ENCODE results near the gene FAM222A. TPM values are rescaled to one million over a fixed set of nuclear protein-coding genes. Genes with fewer than 3 reads are reported as not detected.

FAM222A gene
- total and polyA plus RNA-seq, 2 experiments from 2014 or later, result 0.97 TPM; not detected in 1

- Histone ChIP-seq H3K36me3 (ENCODE audit: low read depth) (no peaks in the 10 kb centered on the region), H3F3A (ENCODE audit: insufficient read depth) (no peaks in the 10 kb centered on the region), H2AFZ (no peak overlapping the region), H3K9me2 (ENCODE audit: insufficient read depth) (no peaks in the 10 kb centered on the region), H3K4me2 (ENCODE audit: unreplicated experiment) (no peak overlapping the region), H3K4me1 (ENCODE audit: insufficient read depth) (no peaks in the 10 kb centered on the region), H3K9me3 (ENCODE audit: low read depth) (no peaks in the 10 kb centered on the region), H3K4me3 (no peak overlapping the region), H3K27me3 (replicated peaks; ENCODE audit: insufficient read depth) (no peaks in the 10 kb centered on the region), H3K27ac (no peak overlapping the region), H4K20me1 (ENCODE audit: insufficient read depth) (no peaks in the 10 kb centered on the region), H3K79me2 (ENCODE audit: insufficient read depth) (no peaks in the 10 kb centered on the region), H3K9ac (no peak overlapping the region)
- peak; percentile 19 for DNase-seq
- in situ Hi-C loops (cut with MboI), result loop anchor here (10.0 kb wide), 2 partner anchors 168 to 258 kb away; no protein-coding TSS in a partner anchor
- no peak for TF ChIP-seq EZH2phosphoT487 (IDR thresholded peaks at IDR 0.05; ENCODE audit: insufficient read depth, low read depth)
- TF ChIP-seq EZH2 (IDR thresholded peaks at IDR 0.05; ENCODE audit: insufficient read depth, poor library complexity, severe bottlenecking), result no peak
- 31 to 34% methylated on average over 12 of the region's 12 CpGs for WGBS, 2 experiments (ENCODE audit: low coverage in 1 of 2, low lambda C conversion rate in 2 of 2, missing lambda C conversion rate in 2 of 2)
Measured at GRCh38 chr12:109772622-109773321, 59.1 kb downstream of the FAM222A start.

DNA sequence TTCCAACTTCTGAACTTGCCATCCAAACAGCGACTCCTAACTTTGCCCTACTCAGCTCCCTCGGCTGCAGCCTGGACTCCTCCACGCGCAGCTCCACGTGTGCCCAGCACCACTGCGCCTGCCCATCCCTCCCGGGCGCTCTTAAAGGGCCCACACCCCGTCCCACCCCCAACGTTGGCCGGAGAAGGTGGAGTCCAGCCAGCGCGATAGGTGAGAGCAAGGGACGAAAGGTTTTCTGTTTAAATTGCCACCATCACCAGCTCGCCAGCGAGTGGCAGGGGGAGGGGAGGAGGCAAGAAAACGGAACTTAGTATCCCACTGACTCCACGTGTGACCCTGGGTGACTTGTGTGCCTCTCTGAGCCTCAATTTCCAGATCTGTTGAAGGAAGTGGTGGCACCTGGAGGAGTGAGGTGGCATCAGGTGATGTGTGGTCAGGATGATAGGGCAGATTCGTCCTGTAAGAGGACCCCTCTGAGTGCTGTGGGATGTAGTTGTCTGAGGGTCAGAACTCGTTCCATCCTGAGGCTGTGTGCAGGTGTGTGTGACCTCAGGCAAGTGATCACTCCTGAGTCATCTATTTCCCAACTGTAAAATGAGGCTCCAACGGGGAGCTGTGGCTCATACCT, 59.9 kb downstream of the FAM222A start:
- Histone ChIP-seq H3K9ac (no peak overlapping the region), H3K9me3 (ENCODE audit: low read depth) (no peaks in the 10 kb centered on the region), H3K79me2 (ENCODE audit: insufficient read depth) (no peaks in the 10 kb centered on the region), H3K27ac (no peak overlapping the region), H3K4me3 (no peak overlapping the region), H3K4me1 (ENCODE audit: insufficient read depth) (no peaks in the 10 kb centered on the region), H3K27me3 (replicated peaks; ENCODE audit: insufficient read depth) (no peaks in the 10 kb centered on the region), H2AFZ (no peak overlapping the region), H3K9me2 (ENCODE audit: insufficient read depth) (no peaks in the 10 kb centered on the region), H3K4me2 (ENCODE audit: unreplicated experiment) (peak overlapping the region; percentile 7), H3K36me3 (ENCODE audit: low read depth) (no peaks in the 10 kb centered on the region), H4K20me1 (ENCODE audit: insufficient read depth) (no peaks in the 10 kb centered on the region), H3F3A (ENCODE audit: insufficient read depth) (no peaks in the 10 kb centered on the region)
- DNase-seq, result peak; percentile 30
- in situ Hi-C loops (cut with MboI), result loop anchor here (10.0 kb wide), 2 partner anchors 169 to 259 kb away; no protein-coding TSS in a partner anchor
- WGBS, 2 experiments (ENCODE audit: low coverage in 1 of 2, low lambda C conversion rate in 2 of 2, missing lambda C conversion rate in 2 of 2), result 35 to 41% methylated on average over 20 to 21 of the region's 21 CpGs
- TF ChIP-seq EZH2phosphoT487 (IDR thresholded peaks at IDR 0.05; ENCODE audit: insufficient read depth, low read depth), result no peak
- TF ChIP-seq EZH2 (IDR thresholded peaks at IDR 0.05; ENCODE audit: insufficient read depth, poor library complexity, severe bottlenecking), result no peak

- DNase-seq, result peak; percentile 77
- in situ Hi-C loops (cut with MboI), result loop anchor here (10.0 kb wide), 2 partner anchors 171 to 261 kb away; no protein-coding TSS in a partner anchor
- no peak overlapping the region for H3K27ac ChIP-seq
- H3K4me2 ChIP-seq (ENCODE audit: unreplicated experiment), result no peak overlapping the region
- 17 to 24% methylated on average over 9 to 10 of the region's 10 CpGs for WGBS, 2 experiments (ENCODE audit: low coverage in 1 of 2, low lambda C conversion rate in 2 of 2, missing lambda C conversion rate in 2 of 2)
- no peaks in the 10 kb centered on the region for H3F3A ChIP-seq (ENCODE audit: insufficient read depth)
- H3K9me2 ChIP-seq (ENCODE audit: insufficient read depth), result no peaks in the 10 kb centered on the region
- H4K20me1 ChIP-seq (ENCODE audit: insufficient read depth), result no peaks in the 10 kb centered on the region
- no peak overlapping the region for H3K9ac ChIP-seq
- TF ChIP-seq EZH2 (IDR thresholded peaks at IDR 0.05; ENCODE audit: insufficient read depth, poor library complexity, severe bottlenecking), result no peak
- no peak for TF ChIP-seq EZH2phosphoT487 (IDR thresholded peaks at IDR 0.05; ENCODE audit: insufficient read depth, low read depth)
- no peaks in the 10 kb centered on the region for H3K79me2 ChIP-seq (ENCODE audit: insufficient read depth)
- H3K4me1 ChIP-seq (ENCODE audit: insufficient read depth), result no peaks in the 10 kb centered on the region
- H2AFZ ChIP-seq, result no peak overlapping the region
- no peak overlapping the region for H3K4me3 ChIP-seq
- H3K36me3 ChIP-seq (ENCODE audit: low read depth), result no peaks in the 10 kb centered on the region
- no peaks in the 10 kb centered on the region for H3K27me3 ChIP-seq (replicated peaks; ENCODE audit: insufficient read depth)
- H3K9me3 ChIP-seq (ENCODE audit: low read depth), result no peaks in the 10 kb centered on the region
Measured at GRCh38 chr12:109775172-109775881, 61.7 kb downstream of the FAM222A start.

GRCh38 chr12:109776624-109777023, 63.0 kb downstream of the FAM222A start:
- Histone ChIP-seq H3K4me2 (ENCODE audit: unreplicated experiment) (no peak overlapping the region), H3K27me3 (replicated peaks; ENCODE audit: insufficient read depth) (no peaks in the 10 kb centered on the region), H3K4me1 (ENCODE audit: insufficient read depth) (no peaks in the 10 kb centered on the region), H3K9ac (no peak overlapping the region), H3F3A (ENCODE audit: insufficient read depth) (no peaks in the 10 kb centered on the region), H4K20me1 (ENCODE audit: insufficient read depth) (no peaks in the 10 kb centered on the region), H3K36me3 (ENCODE audit: low read depth) (no peaks in the 10 kb centered on the region), H2AFZ (no peak overlapping the region), H3K9me3 (ENCODE audit: low read depth) (no peaks in the 10 kb centered on the region), H3K27ac (no peak overlapping the region), H3K79me2 (ENCODE audit: insufficient read depth) (no peaks in the 10 kb centered on the region), H3K9me2 (ENCODE audit: insufficient read depth) (no peaks in the 10 kb centered on the region), H3K4me3 (no peak overlapping the region)
- 73 to 76% methylated on average over 9 of the region's 9 CpGs for WGBS, 2 experiments (ENCODE audit: low coverage in 1 of 2, low lambda C conversion rate in 2 of 2, missing lambda C conversion rate in 2 of 2)
- in situ Hi-C loops (cut with MboI), result loop anchor here (10.0 kb wide), 2 partner anchors 172 to 262 kb away; no protein-coding TSS in a partner anchor
- TF ChIP-seq EZH2 (IDR thresholded peaks at IDR 0.05; ENCODE audit: insufficient read depth, poor library complexity, severe bottlenecking) (no peak), EZH2phosphoT487 (IDR thresholded peaks at IDR 0.05; ENCODE audit: insufficient read depth, low read depth) (no peak)
- DNase-seq, result no peak

All from GM23248 (cell line).